Activated CD8-positive, alpha-beta T cell treated with anti-CD3 and anti-CD28 coated beads for 36 hours (primary cell): ENCODE results near the gene RGS7BP. TPM values are rescaled to one million over a fixed set of nuclear protein-coding genes. Genes with fewer than 3 reads are reported as not detected.

ENCODE experiments used
- ATAC-seq: fragments of 200-7000 bp; cut with Tn5 transposase; one replicate; pipeline ENCODE4 v1.10.0; 2021; ENCODE audit warnings: mild to moderate bottlenecking, moderate library complexity
- CTCF ChIA-PET: fragments of 350-600 bp; sonication (Branson Sonifier 250); formaldehyde crosslinking; loops from one replicate; lab custom pipeline; 2021; ENCODE audit warnings: antibody characterized with exemption; lab: Charles Lee
- POLR2A ChIA-PET: fragments of 350-600 bp; sonication (Branson Sonifier 250); formaldehyde crosslinking; loops from one replicate; lab custom pipeline; 2021; ENCODE audit warnings: antibody characterized with exemption; lab: Charles Lee
- DNase-seq: peaks from one replicate; pipeline ENCODE4 v3.0.0-alpha.2; 2020
- H3K27ac Mint-ChIP-seq: one replicate; pipeline ENCODE4 v1.8.0; 2021; ENCODE audit warnings: mild to moderate bottlenecking, mixed read lengths
- H3K27me3 Mint-ChIP-seq: one replicate; pipeline ENCODE4 v1.8.0; 2021; ENCODE audit warnings: mixed read lengths
- H3K36me3 Mint-ChIP-seq: one replicate; pipeline ENCODE4 v1.8.0; 2021; ENCODE audit warnings: low read depth, mixed read lengths
- H3K4me1 Mint-ChIP-seq: one replicate; pipeline ENCODE4 v1.8.0; 2021; ENCODE audit warnings: low read depth, mixed read lengths
- H3K4me3 Mint-ChIP-seq: one replicate; pipeline ENCODE4 v1.8.0; 2021; ENCODE audit warnings: mild to moderate bottlenecking, moderate library complexity, mixed read lengths
- H3K9me3 Mint-ChIP-seq: one replicate; pipeline ENCODE4 v1.8.0; 2021; ENCODE audit warnings: mixed read lengths
- CTCF ChIP-seq: fragments of 200-600 bp; IDR thresholded peaks from one replicate; pipeline ENCODE4 v1.8.0; 2022; ENCODE audit warnings: antibody characterized with exemption, mild to moderate bottlenecking
- intact Hi-C: fragments of 100-400 bp; cut with micrococcal nuclease; formaldehyde crosslinking; loops from one replicate; pipeline ENCODE4 v1.10.0; 2022
- total RNA-seq, 2 experiments: library from RNA; stranded (reverse); gene quantifications; one replicate each; pipeline ENCODE4 v1.2.3, GENCODE V29; 2021

The RGS7BP gene
- total RNA-seq, 2 experiments from 2014 or later, result not detected

GRCh38 chr5:64644831-64645230 is 139.0 kb downstream of the RGS7BP start:
- Mint-ChIP-seq H3K9me3 (no peaks in the 10 kb centered on the region), H3K4me1 (no peaks in the 10 kb centered on the region), H3K27me3 (no peaks in the 10 kb centered on the region), H3K4me3 (no peak overlapping the region), H3K36me3 (no peaks in the 10 kb centered on the region), H3K27ac (no peak overlapping the region)
- TF ChIP-seq CTCF, result no peak
- intact Hi-C loops, result no loop called here
- ATAC-seq (no peak), DNase-seq (no peak)
- ChIA-PET POLR2A (no interaction called here), CTCF (no interaction called here)

DNA sequence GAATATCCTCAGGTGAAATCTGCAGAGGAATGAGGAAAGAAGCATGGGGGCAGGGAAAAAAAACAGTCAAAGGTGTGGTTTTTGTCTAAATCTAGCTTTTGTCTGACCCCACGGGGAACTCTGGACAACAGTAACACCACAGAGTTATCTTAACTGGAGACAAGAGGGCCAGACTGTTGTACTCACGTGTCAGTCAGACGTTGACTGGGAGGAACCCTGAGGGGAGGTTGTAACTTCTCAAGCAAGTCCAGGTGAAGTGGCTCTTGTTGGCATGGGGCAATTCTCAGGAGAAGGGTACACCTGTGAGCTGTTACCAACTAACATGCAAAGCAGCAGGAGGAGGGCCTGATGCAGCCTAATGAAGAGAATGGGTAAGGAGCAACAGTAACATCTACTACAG is 140.4 kb downstream of the RGS7BP start:
- no peak for DNase-seq
- H3K4me1 Mint-ChIP-seq, result no peaks in the 10 kb centered on the region
- no peak for ATAC-seq
- peaks cover 2% of the 10 kb centered on the region for H3K27me3 Mint-ChIP-seq
- no peak overlapping the region for H3K27ac Mint-ChIP-seq
- H3K4me3 Mint-ChIP-seq, result no peak overlapping the region
- no peak for TF ChIP-seq CTCF
- ChIA-PET POLR2A (no interaction called here), CTCF (interaction anchor here (1.1 to 1.3 kb wide), 2 partner anchors 10 to 138 kb away, joined by 3 read pairs; no protein-coding TSS in a partner anchor)
- no peaks in the 10 kb centered on the region for H3K36me3 Mint-ChIP-seq
- H3K9me3 Mint-ChIP-seq, result no peaks in the 10 kb centered on the region
- intact Hi-C loops, result no loop called here

DNA sequence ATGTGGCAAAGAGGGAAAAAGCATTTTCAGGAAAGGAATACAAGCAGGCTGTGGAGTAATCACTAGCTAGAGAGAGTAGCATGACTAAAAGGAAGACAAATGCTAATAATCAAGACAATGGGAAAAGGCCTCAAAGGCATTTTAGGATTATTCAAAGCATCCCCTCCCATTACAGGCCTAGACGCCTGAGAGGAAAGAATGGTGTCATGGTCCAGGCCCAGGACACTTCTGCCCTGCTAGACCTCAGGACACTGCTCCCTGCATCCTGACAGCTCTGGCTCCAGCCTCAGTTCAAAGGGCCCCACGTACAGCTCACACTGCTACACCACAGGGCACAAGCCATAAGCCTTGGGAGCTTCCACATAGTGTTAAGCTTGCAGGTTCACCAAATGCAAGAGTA is 143.7 kb downstream of the RGS7BP start:
- Mint-ChIP-seq H3K27me3 (peaks cover 2% of the 10 kb centered on the region), H3K36me3 (no peaks in the 10 kb centered on the region), H3K9me3 (no peaks in the 10 kb centered on the region), H3K27ac (no peak overlapping the region), H3K4me3 (no peak overlapping the region), H3K4me1 (no peaks in the 10 kb centered on the region)
- intact Hi-C loops, result no loop called here
- ATAC-seq (no peak), DNase-seq (no peak)
- CTCF ChIA-PET, result interaction anchor here (1.2 to 1.3 kb wide), 2 partner anchors 15 to 134 kb away, joined by 4 to 5 read pairs; no protein-coding TSS in a partner anchor
- no peak for TF ChIP-seq CTCF
- POLR2A ChIA-PET, result interaction anchor here (1.2 kb wide), 1 partner anchor 25 kb away, joined by 3 read pairs; no protein-coding TSS in a partner anchor

GRCh38 chr5:64653766-64654560 is 148.1 kb downstream of the RGS7BP start:
- TF ChIP-seq CTCF, result no peak
- no peak overlapping the region for H3K27ac Mint-ChIP-seq
- CTCF ChIA-PET, result interaction anchor here (1.3 kb wide), 1 partner anchor 18 kb away, joined by 4 read pairs; no protein-coding TSS in a partner anchor
- peaks cover 3% of the 10 kb centered on the region for H3K9me3 Mint-ChIP-seq
- no peaks in the 10 kb centered on the region for H3K4me1 Mint-ChIP-seq
- no peak for DNase-seq
- H3K36me3 Mint-ChIP-seq, result no peaks in the 10 kb centered on the region
- POLR2A ChIA-PET, result no interaction called here
- no peak for ATAC-seq
- intact Hi-C loops, result no loop called here
- H3K27me3 Mint-ChIP-seq, result peaks cover 4% of the 10 kb centered on the region
- no peak overlapping the region for H3K4me3 Mint-ChIP-seq

GRCh38 chr5:64654561-64654938 is 148.7 kb downstream of the RGS7BP start:
- POLR2A ChIA-PET, result no interaction called here
- peaks cover 3% of the 10 kb centered on the region for H3K9me3 Mint-ChIP-seq
- ATAC-seq (no peak), DNase-seq (no peak)
- H3K36me3 Mint-ChIP-seq, result no peaks in the 10 kb centered on the region
- intact Hi-C loops, result no loop called here
- CTCF ChIA-PET, result interaction anchor here (1.3 kb wide), 1 partner anchor 19 kb away, joined by 4 read pairs; no protein-coding TSS in a partner anchor
- no peak for TF ChIP-seq CTCF
- H3K27me3 Mint-ChIP-seq, result peaks cover 6% of the 10 kb centered on the region
- no peak overlapping the region for H3K27ac Mint-ChIP-seq
- no peaks in the 10 kb centered on the region for H3K4me1 Mint-ChIP-seq
- no peak overlapping the region for H3K4me3 Mint-ChIP-seq
